ENCODE data around the gene RPS6KL1. TPM values are rescaled to one million over a fixed set of nuclear protein-coding genes. Genes with fewer than 3 reads are reported as not detected.

The RPS6KL1 gene
- total RNA-seq, 2 donors from 2014 or later: 8.0 to 16.2 TPM

GRCh38 chr14:74950795-74951442 is 27.9 kb upstream of the RPS6KL1 start:
- no peak for TF ChIP-seq POLR2A (IDR thresholded peaks at IDR 0.05)
- no peak for TF ChIP-seq CTCF (IDR thresholded peaks at IDR 0.05)
- peaks cover 43% of the 10 kb centered on the region for H3K4me1 ChIP-seq
- 35 to 49% methylated on average over 2 to 9 of the region's 9 CpGs for WGBS, 2 donors
- peak overlapping the region; percentile 38 to 68 (median 48) for H3K27ac ChIP-seq
- no peak overlapping the region for H3K4me3 ChIP-seq
- peak; percentile 36 for ATAC-seq
- no peaks in the 10 kb centered on the region for H3K36me3 ChIP-seq (replicated peaks in 1 of 2; ENCODE audit: insufficient read depth in 1 of 2, low read depth in 2 of 2)
- intact Hi-C loops (cut with DNase I): no loop called here
- H3K9me3 ChIP-seq: no peaks in the 10 kb centered on the region
- no peaks in the 10 kb centered on the region for H3K27me3 ChIP-seq
- DNase-seq: peak in 3 of 4 donors; percentile 50 to 59 (median 54)

DNA sequence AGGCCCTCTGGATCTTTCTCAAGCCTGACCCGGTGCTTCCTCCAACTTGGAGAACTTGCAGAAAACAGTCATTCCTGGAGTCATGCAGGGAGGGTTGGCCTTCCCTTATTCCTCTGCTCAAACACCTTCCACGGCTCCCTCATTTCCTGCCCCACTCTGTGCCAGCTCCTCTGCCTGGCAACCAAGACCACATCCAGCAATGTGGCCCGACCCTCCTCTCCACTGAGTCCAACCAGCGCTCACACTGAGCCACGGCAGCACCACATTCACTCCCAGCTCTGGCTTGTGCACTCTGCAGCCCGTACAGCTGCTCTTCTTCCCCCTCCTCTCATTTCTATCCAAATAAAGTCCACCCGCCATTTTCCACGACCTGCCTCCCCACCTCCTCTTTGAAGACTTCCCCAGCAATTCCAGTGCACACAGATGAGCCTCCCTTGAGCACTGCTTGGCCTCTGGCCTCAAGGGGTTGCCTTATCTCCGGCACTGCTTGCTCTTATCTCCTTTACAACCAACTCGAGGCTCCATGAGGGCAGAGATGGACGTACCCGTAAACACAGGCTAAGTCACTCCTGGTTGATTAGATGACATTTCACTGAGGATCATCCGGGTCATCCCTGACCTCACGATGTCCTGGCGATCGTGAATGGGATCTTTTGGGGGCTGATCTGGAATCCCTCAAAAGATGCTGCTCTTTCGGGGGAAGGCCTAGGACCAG is 27.0 kb upstream of the RPS6KL1 start:
- no peaks in the 10 kb centered on the region for H3K9me3 ChIP-seq
- ATAC-seq: no peak
- H3K27me3 ChIP-seq: no peaks in the 10 kb centered on the region
- H3K4me1 ChIP-seq: peaks cover 35% of the 10 kb centered on the region
- TF ChIP-seq CTCF (IDR thresholded peaks at IDR 0.05) (no peak), POLR2A (IDR thresholded peaks at IDR 0.05) (no peak)
- 78 to 85% methylated on average over 14 to 16 of the region's 17 CpGs for WGBS, 2 donors
- no peak overlapping the region for H3K27ac ChIP-seq
- intact Hi-C loops (cut with DNase I): loop anchor here (5.0 to 10.0 kb wide), 2 partner anchors 137 to 355 kb away; no protein-coding TSS in a partner anchor
- no peaks in the 10 kb centered on the region for H3K36me3 ChIP-seq (replicated peaks in 1 of 2; ENCODE audit: insufficient read depth in 1 of 2, low read depth in 2 of 2)
- no peak for DNase-seq
- H3K4me3 ChIP-seq: no peak overlapping the region

- H3K36me3 ChIP-seq (replicated peaks in 1 of 2; ENCODE audit: insufficient read depth in 1 of 2, low read depth in 2 of 2): no peaks in the 10 kb centered on the region
- no peaks in the 10 kb centered on the region for H3K9me3 ChIP-seq
- 83 to 93% methylated on average over 1 to 16 of the region's 16 CpGs for WGBS, 2 donors
- no peak for DNase-seq
- no peak for ATAC-seq
- H3K4me3 ChIP-seq: no peak overlapping the region
- intact Hi-C loops (cut with DNase I): loop anchor here (5.0 to 10.0 kb wide), 2 partner anchors 138 to 356 kb away; no protein-coding TSS in a partner anchor
- no peaks in the 10 kb centered on the region for H3K27me3 ChIP-seq
- H3K27ac ChIP-seq: no peak overlapping the region
- H3K4me1 ChIP-seq: peaks cover 28% of the 10 kb centered on the region
- no peak for TF ChIP-seq CTCF (IDR thresholded peaks at IDR 0.05)
- TF ChIP-seq POLR2A (IDR thresholded peaks at IDR 0.05): no peak
Measured at GRCh38 chr14:74949191-74949601, 26.1 kb upstream of the RPS6KL1 start.

DNA sequence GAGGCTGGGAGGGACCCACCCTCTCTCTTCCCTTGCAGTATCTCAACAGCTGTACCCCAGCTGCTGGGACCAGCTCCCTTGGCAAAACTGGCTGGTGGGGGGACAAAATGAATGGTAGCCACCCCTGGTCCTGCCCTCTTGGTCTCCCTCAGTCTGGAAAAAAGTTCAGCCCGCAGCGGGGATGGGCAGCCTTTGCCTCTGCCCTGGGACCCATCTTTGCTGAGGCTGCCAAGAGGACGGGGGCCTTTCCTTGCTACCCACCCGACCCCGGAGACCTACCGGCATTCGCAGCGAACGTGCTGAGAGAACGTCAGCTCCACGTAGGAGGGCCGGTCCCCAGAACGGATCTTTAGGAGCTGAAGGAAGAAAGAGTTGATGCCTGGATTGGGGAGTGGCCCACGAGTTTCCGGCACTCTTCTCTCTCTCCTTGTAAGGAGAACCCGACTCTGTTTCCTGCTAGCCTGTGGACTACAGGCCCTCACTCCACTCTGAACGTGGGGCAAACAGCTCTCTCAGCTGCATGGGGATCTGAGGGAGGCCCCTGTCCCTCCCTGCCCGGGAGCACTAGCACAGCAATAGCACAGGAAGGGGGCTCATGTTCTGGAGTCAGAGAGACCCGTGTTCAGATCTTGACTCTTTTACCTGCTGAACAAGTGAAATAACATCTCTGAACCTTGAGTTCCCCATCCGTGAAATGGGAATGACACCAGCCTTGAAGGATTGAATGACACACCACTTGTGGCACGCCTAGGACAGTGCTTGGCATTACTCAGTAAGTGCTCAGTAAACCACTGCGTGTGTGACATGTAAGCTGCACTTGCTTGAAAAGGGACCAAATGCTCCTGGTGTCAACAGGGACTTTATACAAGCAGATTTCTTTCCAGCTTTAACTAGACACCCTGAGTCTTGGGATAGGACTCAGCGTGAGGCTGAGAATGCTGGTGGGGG is 25.4 kb upstream of the RPS6KL1 start:
- Histone ChIP-seq H3K27me3 (no peaks in the 10 kb centered on the region), H3K36me3 (replicated peaks in 1 of 2; ENCODE audit: insufficient read depth in 1 of 2, low read depth in 2 of 2) (no peaks in the 10 kb centered on the region), H3K4me3 (no peak overlapping the region), H3K4me1 (peaks cover 24% of the 10 kb centered on the region), H3K9me3 (no peaks in the 10 kb centered on the region), H3K27ac (no peak overlapping the region)
- intact Hi-C loops (cut with DNase I): loop anchor here (5.0 to 10.0 kb wide), 2 partner anchors 139 to 356 kb away; no protein-coding TSS in a partner anchor
- TF ChIP-seq POLR2A (IDR thresholded peaks at IDR 0.05): no peak
- no peak for TF ChIP-seq CTCF (IDR thresholded peaks at IDR 0.05)
- WGBS, 2 donors: 76 to 77% methylated on average over 14 to 23 of the region's 23 CpGs
- ATAC-seq (no peak), DNase-seq (no peak)
